SK-N-MC (cell line): Measurements from ENCODE around the gene TNIK.

Source experiments
- DNase-seq: peaks from one replicate; pipeline ENCODE4 v3.0.0-alpha.2; 2011; ENCODE audit warnings: low read depth, low spot score
- H3K27ac ChIP-seq: fragments of 200-600 bp; sonication (generic); 2 replicates; pipeline ENCODE4 v1.5.1; 2016; ENCODE audit warnings: mixed run types
- H3K36me3 ChIP-seq: fragments of 200-600 bp; sonication (generic); 2 replicates; pipeline ENCODE4 v1.6.1; 2017; ENCODE audit warnings: antibody characterized with exemption, low read length, mixed read lengths; ENCODE audit not compliant: insufficient read depth
- H3K4me3 ChIP-seq: fragments of 200-600 bp; sonication (generic); 2 replicates; pipeline ENCODE4 v1.5.1; 2016
- H3K9ac ChIP-seq: fragments of 200-600 bp; sonication (generic); 2 replicates; pipeline ENCODE4 v1.8.0; 2017; ENCODE audit warnings: mixed run types, mixed read lengths; ENCODE audit not compliant: insufficient read length
- H3K9me3 ChIP-seq: fragments of 200-600 bp; sonication (generic); 2 replicates; pipeline ENCODE4 v1.6.1; 2017; ENCODE audit warnings: low read depth, mild to moderate bottlenecking, antibody characterized with exemption, low read length, moderate library complexity, mixed read lengths
- EZH2 ChIP-seq: fragments of 200-600 bp; sonication (generic); IDR thresholded peaks from one replicate; pipeline ENCODE4 v1.6.1; 2017; ENCODE audit warnings: antibody characterized with exemption
- FOXP2 ChIP-seq: optimal IDR thresholded peaks from 2 replicates; pipeline ENCODE3; 2011; ENCODE audit warnings: mild to moderate bottlenecking, moderate library complexity; ENCODE audit not compliant: insufficient read depth; ENCODE audit errors: extremely low read length, control extremely low read depth
- POLR2AphosphoS5 ChIP-seq: IDR thresholded peaks from 2 replicates; pipeline ENCODE4 v1.6.1; 2012; ENCODE audit warnings: mild to moderate bottlenecking, low read depth, low read length, borderline replicate concordance

The TNIK gene

GRCh38 chr3:171326717-171327440, 133.3 kb downstream of the TNIK start:
- no peak overlapping the region for H3K27ac ChIP-seq
- no peak for DNase-seq
- H3K9ac ChIP-seq = no peak overlapping the region
- H3K36me3 ChIP-seq = no peaks in the 10 kb centered on the region
- no peak for TF ChIP-seq FOXP2
- no peak for TF ChIP-seq EZH2
- no peak for TF ChIP-seq POLR2AphosphoS5
- no peak overlapping the region for H3K4me3 ChIP-seq
- H3K9me3 ChIP-seq = no peaks in the 10 kb centered on the region

GRCh38 chr3:171323938-171324536, 136.2 kb downstream of the TNIK start:
- no peak for DNase-seq
- Histone ChIP-seq H3K27ac (no peak overlapping the region), H3K4me3 (no peak overlapping the region), H3K9ac (no peak overlapping the region), H3K9me3 (no peaks in the 10 kb centered on the region), H3K36me3 (no peaks in the 10 kb centered on the region)
- TF ChIP-seq EZH2 (no peak), POLR2AphosphoS5 (no peak), FOXP2 (no peak)

GRCh38 chr3:171321559-171322360, 138.4 kb downstream of the TNIK start:
- TF ChIP-seq FOXP2 = no peak
- no peak for TF ChIP-seq EZH2
- no peak for TF ChIP-seq POLR2AphosphoS5
- no peak for DNase-seq
- H3K9ac ChIP-seq = no peak overlapping the region
- H3K36me3 ChIP-seq = no peaks in the 10 kb centered on the region
- H3K27ac ChIP-seq = no peak overlapping the region
- no peaks in the 10 kb centered on the region for H3K9me3 ChIP-seq
- H3K4me3 ChIP-seq = no peak overlapping the region

- Histone ChIP-seq H3K9me3 (no peaks in the 10 kb centered on the region; the same call in 1 of the 2 replicates), H3K27ac (no peak overlapping the region), H3K4me3 (no peak overlapping the region), H3K9ac (no peak overlapping the region), H3K36me3 (no peaks in the 10 kb centered on the region)
- TF ChIP-seq EZH2 (no peak), FOXP2 (no peak), POLR2AphosphoS5 (no peak)
- no peak for DNase-seq
Observed at GRCh38 chr3:171320750-171321558, 139.3 kb downstream of the TNIK start.

GRCh38 chr3:171317171-171317570, 143.0 kb downstream of the TNIK start:
- no peak overlapping the region for H3K9ac ChIP-seq
- no peaks in the 10 kb centered on the region for H3K36me3 ChIP-seq
- no peak overlapping the region for H3K4me3 ChIP-seq
- no peak overlapping the region for H3K27ac ChIP-seq
- DNase-seq = no peak
- TF ChIP-seq POLR2AphosphoS5 (no peak), FOXP2 (no peak), EZH2 (no peak)
- no peaks in the 10 kb centered on the region; the same call in 1 of the 2 replicates for H3K9me3 ChIP-seq

- Histone ChIP-seq H3K9me3 (no peaks in the 10 kb centered on the region; the same call in 1 of the 2 replicates), H3K27ac (no peak overlapping the region), H3K9ac (no peak overlapping the region), H3K4me3 (no peak overlapping the region), H3K36me3 (no peaks in the 10 kb centered on the region)
- no peak for DNase-seq
- TF ChIP-seq FOXP2 = no peak
Observed at GRCh38 chr3:171315919-171316318, 144.3 kb downstream of the TNIK start.

GRCh38 chr3:171315101-171315500, 145.1 kb downstream of the TNIK start:
- no peak overlapping the region for H3K27ac ChIP-seq
- H3K4me3 ChIP-seq = no peak overlapping the region
- no peak for TF ChIP-seq POLR2AphosphoS5
- TF ChIP-seq EZH2 = no peak
- TF ChIP-seq FOXP2 = no peak
- no peaks in the 10 kb centered on the region for H3K36me3 ChIP-seq
- no peaks in the 10 kb centered on the region; the same call in 1 of the 2 replicates for H3K9me3 ChIP-seq
- DNase-seq = no peak
- H3K9ac ChIP-seq = no peak overlapping the region

GRCh38 chr3:171314341-171314740, 145.9 kb downstream of the TNIK start:
- Histone ChIP-seq H3K9ac (no peak overlapping the region), H3K36me3 (no peaks in the 10 kb centered on the region), H3K4me3 (no peak overlapping the region), H3K9me3 (no peaks in the 10 kb centered on the region; the same call in 1 of the 2 replicates), H3K27ac (no peak overlapping the region)
- no peak for DNase-seq
- TF ChIP-seq EZH2 (no peak), POLR2AphosphoS5 (no peak), FOXP2 (no peak)
